T-helper 2 cell treated with Interferon-gamma antibody and Interleukin-4, amounts not matched to agents 5 μg/mL and 100 μg/mL, for 36 hours (primary cell): Measurements from ENCODE around the gene MSH5.

Source experiments
- DNase-seq: peaks from one replicate; pipeline ENCODE4 v3.0.0; 2021; ENCODE audit warnings: low spot score
- H3K27ac Mint-ChIP-seq: one replicate; pipeline ENCODE4 v1.8.0; 2021; ENCODE audit warnings: mild to moderate bottlenecking, mixed read lengths
- H3K27me3 Mint-ChIP-seq: one replicate; pipeline ENCODE4 v1.8.0; 2021; ENCODE audit warnings: low read depth, mixed read lengths
- H3K36me3 Mint-ChIP-seq: one replicate; pipeline ENCODE4 v1.8.0; 2021; ENCODE audit warnings: low read depth, mixed read lengths
- H3K4me1 Mint-ChIP-seq: one replicate; pipeline ENCODE4 v1.8.0; 2021; ENCODE audit warnings: low read depth, mixed read lengths
- H3K4me3 Mint-ChIP-seq: one replicate; pipeline ENCODE4 v1.8.0; 2022; ENCODE audit warnings: mild to moderate bottlenecking, moderate library complexity, mixed read lengths
- H3K9me3 Mint-ChIP-seq: one replicate; pipeline ENCODE4 v1.8.0; 2021; ENCODE audit warnings: mixed read lengths

The MSH5 gene

GRCh38 chr6:31739639-31740396 is at the start of gene MSH5:
TSS of gene MSH5 (plus strand) at chr6:31740005. CDS start at chr6:31740467, 462 bp downstream.
- H3K4me3 Mint-ChIP-seq = peak within 1 kb of the TSS; percentile 95
- H3K36me3 Mint-ChIP-seq = peaks cover 37% of the 10 kb centered on the region
- H3K4me1 Mint-ChIP-seq = peaks cover 49% of the 10 kb centered on the region

DNA sequence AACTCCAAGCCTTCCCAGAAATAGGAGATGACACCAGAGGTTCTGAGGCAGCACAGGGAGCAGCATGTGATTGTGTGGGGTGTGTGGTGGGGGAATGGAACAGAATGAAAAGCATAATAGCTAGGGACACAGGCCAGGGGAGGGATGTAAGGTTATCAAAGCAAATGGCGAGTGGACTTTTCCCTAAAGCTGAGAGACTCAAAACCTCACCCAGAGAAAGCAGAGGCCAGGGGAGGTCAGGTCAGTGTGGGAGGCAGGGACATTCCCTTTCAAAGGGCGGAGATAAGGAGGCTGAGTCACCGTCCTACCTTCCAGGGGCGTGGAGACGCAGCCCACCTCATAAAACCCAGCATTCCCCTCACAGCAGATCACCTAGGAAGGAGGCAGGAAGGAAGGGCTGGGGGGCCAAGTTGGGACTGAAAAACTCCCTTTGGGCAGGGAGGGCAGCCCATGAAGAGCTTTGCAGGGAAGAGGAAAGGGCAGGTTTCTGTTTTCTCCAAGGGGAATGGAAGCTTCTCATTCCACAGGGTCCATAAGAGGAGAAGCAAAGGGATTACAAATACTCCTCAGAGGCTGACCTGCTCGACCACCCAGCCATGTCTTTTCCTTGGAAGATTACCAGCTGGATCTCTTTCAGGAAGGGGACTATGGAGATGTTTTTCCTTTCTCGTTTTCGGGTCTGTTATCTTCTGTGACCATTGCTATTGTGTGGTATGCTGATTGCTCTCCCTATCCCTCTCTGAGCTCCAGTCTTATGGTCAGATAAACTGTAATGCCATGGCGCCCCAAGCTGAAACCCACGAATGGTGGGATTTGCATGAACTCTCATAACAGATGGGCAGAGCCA is 49.4 kb upstream of the MSH5 start:
- peak overlapping the region; percentile 17 for H3K27ac Mint-ChIP-seq
- H3K36me3 Mint-ChIP-seq = peaks cover 54% of the 10 kb centered on the region
- DNase-seq = no peak

More at GRCh38 chr6:31739639-31740396, at the start of gene MSH5:
- DNase-seq = peak; percentile 98
- Mint-ChIP-seq H3K9me3 (no peaks in the 10 kb centered on the region), H3K27me3 (no peaks in the 10 kb centered on the region), H3K27ac (peak within 1 kb of the TSS; percentile 97)

DNA sequence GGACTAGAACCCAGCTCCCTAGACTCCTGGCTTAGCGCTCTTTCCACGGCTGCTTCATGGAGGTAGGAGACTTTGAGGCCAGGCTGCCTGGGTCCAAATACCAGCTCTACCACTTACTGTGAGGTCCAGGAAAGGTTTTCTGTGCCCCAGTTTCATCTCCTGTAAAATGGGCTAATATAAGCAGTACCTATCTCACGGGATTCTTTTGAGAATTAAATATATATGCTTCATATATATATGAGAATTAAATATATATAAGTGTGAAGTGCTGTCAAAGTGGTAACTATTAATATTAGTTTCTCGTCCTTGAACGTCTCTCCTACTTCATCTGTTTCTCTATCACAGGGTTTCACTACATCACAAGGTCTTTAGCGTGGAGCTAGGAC is 48.7 kb upstream of the MSH5 start:
- no peaks in the 10 kb centered on the region for H3K27me3 Mint-ChIP-seq
- H3K4me3 Mint-ChIP-seq = no peak overlapping the region
- H3K9me3 Mint-ChIP-seq = no peaks in the 10 kb centered on the region
- peaks cover 50% of the 10 kb centered on the region for H3K36me3 Mint-ChIP-seq
- no peaks in the 10 kb centered on the region for H3K4me1 Mint-ChIP-seq
- peak overlapping the region; percentile 10 for H3K27ac Mint-ChIP-seq
- DNase-seq = no peak

More for the DNA sequence above, 49.4 kb upstream of the MSH5 start:
- no peaks in the 10 kb centered on the region for H3K4me1 Mint-ChIP-seq
- no peaks in the 10 kb centered on the region for H3K27me3 Mint-ChIP-seq
- H3K4me3 Mint-ChIP-seq = no peak overlapping the region
- no peaks in the 10 kb centered on the region for H3K9me3 Mint-ChIP-seq

- no peaks in the 10 kb centered on the region for H3K27me3 Mint-ChIP-seq
- H3K27ac Mint-ChIP-seq = no peak overlapping the region
- H3K4me3 Mint-ChIP-seq = no peak overlapping the region
Measured at GRCh38 chr6:31691564-31692108, 48.2 kb upstream of the MSH5 start.

DNA sequence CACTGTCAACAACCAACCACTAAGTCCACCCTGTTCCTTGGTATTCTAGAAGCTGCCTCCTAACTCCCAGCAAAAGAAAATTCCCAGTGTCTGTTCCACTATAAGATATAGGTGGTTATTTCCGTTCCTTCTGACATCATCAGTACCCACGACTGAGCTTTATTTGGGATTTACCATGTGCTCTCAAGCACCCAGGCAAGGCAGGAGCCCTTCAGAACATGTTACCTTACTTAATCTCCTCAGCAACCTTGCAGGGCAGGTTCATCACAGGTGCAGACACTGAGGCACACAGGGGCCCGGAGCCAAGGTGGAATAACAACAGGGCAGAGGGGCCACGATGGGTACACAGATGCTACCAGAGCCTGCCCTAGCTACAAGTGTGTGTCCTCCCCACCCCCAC is 47.5 kb upstream of the MSH5 start:
- H3K9me3 Mint-ChIP-seq = no peaks in the 10 kb centered on the region
- H3K4me1 Mint-ChIP-seq = peaks cover 3% of the 10 kb centered on the region
- DNase-seq = no peak
- H3K27ac Mint-ChIP-seq = no peak overlapping the region
- no peaks in the 10 kb centered on the region for H3K27me3 Mint-ChIP-seq
- peaks cover 53% of the 10 kb centered on the region for H3K36me3 Mint-ChIP-seq
- no peak overlapping the region for H3K4me3 Mint-ChIP-seq

More at GRCh38 chr6:31691564-31692108, 48.2 kb upstream of the MSH5 start:
- peaks cover 49% of the 10 kb centered on the region for H3K36me3 Mint-ChIP-seq
- H3K9me3 Mint-ChIP-seq = no peaks in the 10 kb centered on the region
- no peaks in the 10 kb centered on the region for H3K4me1 Mint-ChIP-seq
- DNase-seq = no peak

GRCh38 chr6:31692886-31693285 is 46.9 kb upstream of the MSH5 start:
- no peak for DNase-seq
- H3K27ac Mint-ChIP-seq = no peak overlapping the region
- peaks cover 55% of the 10 kb centered on the region for H3K36me3 Mint-ChIP-seq
- no peak overlapping the region for H3K4me3 Mint-ChIP-seq
- no peaks in the 10 kb centered on the region for H3K9me3 Mint-ChIP-seq
- H3K4me1 Mint-ChIP-seq = peaks cover 8% of the 10 kb centered on the region
- no peaks in the 10 kb centered on the region for H3K27me3 Mint-ChIP-seq

GRCh38 chr6:31693535-31693934 is 46.3 kb upstream of the MSH5 start:
- Mint-ChIP-seq H3K4me1 (peaks cover 11% of the 10 kb centered on the region), H3K27me3 (no peaks in the 10 kb centered on the region), H3K27ac (no peak overlapping the region), H3K9me3 (no peaks in the 10 kb centered on the region), H3K4me3 (no peak overlapping the region), H3K36me3 (peaks cover 56% of the 10 kb centered on the region)
- no peak for DNase-seq

- Mint-ChIP-seq H3K4me3 (no peak overlapping the region), H3K27ac (peak overlapping the region; percentile 67), H3K36me3 (peaks cover 54% of the 10 kb centered on the region), H3K9me3 (no peaks in the 10 kb centered on the region), H3K27me3 (no peaks in the 10 kb centered on the region), H3K4me1 (peaks cover 24% of the 10 kb centered on the region)
- DNase-seq = no peak
Measured at GRCh38 chr6:31697555-31697954, 42.2 kb upstream of the MSH5 start.

- H3K9me3 Mint-ChIP-seq = no peaks in the 10 kb centered on the region
- H3K4me1 Mint-ChIP-seq = peaks cover 26% of the 10 kb centered on the region
- peak overlapping the region; percentile 98 for H3K4me3 Mint-ChIP-seq
- H3K36me3 Mint-ChIP-seq = peaks cover 38% of the 10 kb centered on the region
- no peak overlapping the region for H3K27ac Mint-ChIP-seq
- DNase-seq = no peak
- no peaks in the 10 kb centered on the region for H3K27me3 Mint-ChIP-seq
Measured at GRCh38 chr6:31700740-31701401, 38.9 kb upstream of the MSH5 start.

DNA sequence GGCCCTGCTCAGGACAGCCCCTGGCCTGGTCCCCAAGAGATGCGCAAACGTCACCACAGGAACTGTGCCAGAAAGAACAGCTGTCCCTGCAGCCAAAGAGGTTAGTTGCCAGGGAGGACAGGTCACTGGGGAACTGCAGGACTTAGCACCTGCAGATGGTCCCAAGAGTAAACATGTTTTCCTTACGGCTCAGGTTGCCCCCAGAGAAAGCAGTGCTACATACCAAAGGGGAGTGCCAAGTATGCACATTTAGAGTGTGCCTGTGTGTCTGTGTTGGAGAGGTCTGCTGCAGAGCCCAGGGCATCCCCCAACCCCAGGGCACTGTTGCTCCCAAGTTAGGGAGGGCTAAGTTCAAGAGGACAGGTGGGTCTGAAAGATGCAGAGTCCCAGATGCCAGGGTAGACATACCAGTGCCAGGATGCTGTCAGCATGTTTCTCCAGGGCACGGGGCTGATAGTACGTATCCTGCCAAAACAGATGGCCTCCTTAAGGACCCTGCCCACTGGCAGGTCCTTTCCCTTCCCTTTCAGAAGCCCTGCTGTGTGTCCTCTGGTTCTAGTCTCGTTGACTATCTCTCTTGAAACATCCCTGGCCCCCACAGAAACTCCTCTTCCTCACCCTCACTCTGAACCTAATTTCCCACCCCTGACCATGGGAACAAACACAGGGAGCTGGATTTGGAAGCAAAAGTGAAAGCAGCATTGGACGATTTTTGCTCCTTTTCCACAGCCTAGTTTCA is 38.0 kb upstream of the MSH5 start:
- H3K27me3 Mint-ChIP-seq = no peaks in the 10 kb centered on the region
- no peak for DNase-seq
- no peaks in the 10 kb centered on the region for H3K9me3 Mint-ChIP-seq
- H3K4me3 Mint-ChIP-seq = peak overlapping the region; percentile 98
- peaks cover 31% of the 10 kb centered on the region for H3K36me3 Mint-ChIP-seq
- H3K27ac Mint-ChIP-seq = peak overlapping the region; percentile 97
- H3K4me1 Mint-ChIP-seq = peaks cover 26% of the 10 kb centered on the region

GRCh38 chr6:31702405-31702818 is 37.4 kb upstream of the MSH5 start:
- Mint-ChIP-seq H3K27me3 (peaks cover 2% of the 10 kb centered on the region), H3K4me1 (peaks cover 23% of the 10 kb centered on the region), H3K9me3 (no peaks in the 10 kb centered on the region), H3K27ac (peak overlapping the region; percentile 97), H3K36me3 (peaks cover 26% of the 10 kb centered on the region), H3K4me3 (peak overlapping the region; percentile 98)
- DNase-seq = peak; percentile 40

DNA sequence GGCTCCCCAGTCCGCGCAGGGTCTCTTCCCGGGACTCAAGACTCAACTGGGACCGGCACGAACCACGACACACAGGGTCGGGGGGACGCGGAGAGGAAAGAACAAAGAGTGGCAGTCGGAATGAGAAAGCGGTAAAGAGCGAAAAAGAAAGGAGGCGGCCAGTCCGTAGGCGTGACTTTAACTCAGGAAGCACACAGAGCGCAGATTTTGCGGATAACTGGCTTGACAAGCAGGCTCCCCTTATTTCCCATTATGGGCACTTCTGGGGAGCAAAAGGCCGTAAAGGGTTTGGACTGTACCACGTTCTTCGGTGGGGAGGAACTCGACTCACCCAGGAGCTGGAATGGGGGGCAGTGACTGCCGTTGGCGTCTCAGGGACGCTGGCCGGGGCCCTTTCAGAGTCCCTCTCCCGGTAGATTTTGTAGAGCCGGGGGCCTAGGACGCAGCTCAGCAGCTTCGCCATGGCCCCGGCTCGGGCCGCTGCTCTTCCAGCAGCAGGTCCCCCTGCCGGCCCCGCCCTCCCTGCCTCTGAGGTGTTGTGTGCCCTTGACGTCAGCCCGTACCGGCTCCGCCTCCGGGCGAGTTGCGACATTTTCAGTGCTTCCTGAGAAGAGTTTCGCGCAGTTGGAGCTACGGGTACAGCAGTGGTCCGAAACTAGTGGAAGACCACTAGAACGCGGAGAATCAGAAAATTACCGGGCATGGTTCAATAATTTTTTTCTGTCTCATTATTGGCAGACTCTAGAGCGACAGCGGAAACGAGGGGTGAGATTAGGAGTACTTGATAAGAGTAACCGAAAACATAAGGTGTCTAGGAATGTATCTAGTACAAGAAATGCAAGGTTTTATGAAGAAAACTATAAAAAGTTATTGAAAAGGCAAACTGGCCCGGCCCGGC is 36.7 kb upstream of the MSH5 start, which contains the start of gene ABHD16A:
Gene ABHD16A (minus strand): TSS at position 506 of the 898 bp plus-strand sequence. CDS start 43 bp downstream, at position 463.
- Mint-ChIP-seq H3K36me3 (peaks cover 19% of the 10 kb centered on the region), H3K27me3 (peaks cover 2% of the 10 kb centered on the region), H3K27ac (peak within 1 kb of the TSS; percentile 97), H3K4me1 (peaks cover 16% of the 10 kb centered on the region), H3K4me3 (peak within 1 kb of the TSS; percentile 98), H3K9me3 (no peaks in the 10 kb centered on the region)
- DNase-seq = peak; percentile 95
